Stimulated activated CD8-positive, alpha-beta memory T cell treated with anti-CD3 and anti-CD28 coated beads, Interleukin-15, amount 100 ng/mL, for 4 hours (primary cell): ENCODE measurements around the gene ACP4.
"Not testable (repeated sequence)": the region's sequence is repeated elsewhere in the genome, so short reads cannot be mapped to it uniquely, and the experiment has no call there.

Experiments used
- DNase-seq, 2 donors: peaks; one replicate each; pipeline ENCODE4 v3.0.0-alpha.2; 2020; ENCODE audit warnings: low read depth in 2 of 2

The ACP4 gene

GRCh38 chr19:50797781-50798658, 7.8 kb downstream of the ACP4 start:
- no peak for DNase-seq

DNA sequence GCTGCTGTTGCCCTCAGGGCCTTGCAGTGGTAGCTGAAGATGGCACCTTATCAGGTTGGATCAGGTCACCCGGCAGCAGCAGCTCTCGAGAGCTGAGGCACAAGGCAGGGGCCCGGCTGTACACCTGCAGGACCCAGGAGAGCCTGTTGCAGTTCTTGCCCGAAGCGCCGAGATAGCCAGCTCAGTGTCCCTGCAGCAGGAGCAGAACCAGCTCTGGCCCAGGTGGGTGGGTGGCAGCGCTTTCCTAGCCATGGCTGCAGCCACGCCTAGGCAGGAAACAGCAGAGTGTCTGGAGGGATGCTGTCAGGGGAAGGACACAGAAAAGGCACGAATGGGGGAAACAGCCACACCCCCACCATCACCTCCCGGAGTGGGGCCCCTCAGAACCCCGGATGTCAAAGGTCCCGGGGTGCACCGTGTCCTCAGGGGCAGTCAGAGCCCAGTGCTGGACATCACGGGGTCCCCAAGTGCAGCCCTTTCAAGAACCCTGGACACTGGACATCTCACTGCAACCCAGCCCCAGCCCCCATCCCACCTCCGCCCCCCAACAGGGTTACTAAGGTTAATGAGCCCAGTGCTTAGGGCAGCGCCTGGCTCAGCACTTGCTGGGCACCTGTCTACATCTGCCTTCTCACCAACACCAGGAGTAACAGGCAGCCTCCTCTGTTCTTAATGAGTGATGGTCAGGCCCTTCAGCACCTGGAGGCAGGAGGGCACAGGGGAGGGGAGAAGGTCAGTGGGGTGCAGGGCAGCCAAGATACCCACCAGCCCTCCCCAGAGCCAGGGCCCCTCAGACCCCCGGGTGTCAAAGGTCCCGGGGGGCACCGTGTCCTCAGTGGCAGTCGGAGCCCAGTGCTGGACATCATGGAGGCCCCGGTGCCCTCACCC, 8.7 kb downstream of the ACP4 start:
- no peak for DNase-seq

GRCh38 chr19:50799547-50799851, 9.3 kb downstream of the ACP4 start:
- DNase-seq, result no peak

DNA sequence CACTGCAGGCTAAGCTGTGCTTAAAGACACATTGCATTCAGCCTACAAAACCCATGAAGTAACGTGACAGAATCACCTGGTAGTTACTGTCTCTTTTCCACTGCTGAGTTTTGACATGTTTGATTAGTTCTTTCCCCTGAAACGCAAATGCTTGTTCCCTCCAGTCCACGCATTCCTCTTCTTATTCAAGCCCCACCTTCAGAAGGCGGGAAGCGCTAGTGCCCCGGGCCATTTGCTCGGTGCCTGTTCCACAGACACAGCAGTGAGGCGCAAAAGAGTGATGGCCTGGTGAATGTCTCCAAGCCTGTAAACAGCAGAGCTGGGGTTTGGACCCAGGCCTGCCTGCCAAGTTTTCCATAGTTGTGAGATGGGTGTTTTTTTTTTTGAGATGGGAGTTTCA, 10.9 kb downstream of the ACP4 start:
- DNase-seq, result no peak

DNA sequence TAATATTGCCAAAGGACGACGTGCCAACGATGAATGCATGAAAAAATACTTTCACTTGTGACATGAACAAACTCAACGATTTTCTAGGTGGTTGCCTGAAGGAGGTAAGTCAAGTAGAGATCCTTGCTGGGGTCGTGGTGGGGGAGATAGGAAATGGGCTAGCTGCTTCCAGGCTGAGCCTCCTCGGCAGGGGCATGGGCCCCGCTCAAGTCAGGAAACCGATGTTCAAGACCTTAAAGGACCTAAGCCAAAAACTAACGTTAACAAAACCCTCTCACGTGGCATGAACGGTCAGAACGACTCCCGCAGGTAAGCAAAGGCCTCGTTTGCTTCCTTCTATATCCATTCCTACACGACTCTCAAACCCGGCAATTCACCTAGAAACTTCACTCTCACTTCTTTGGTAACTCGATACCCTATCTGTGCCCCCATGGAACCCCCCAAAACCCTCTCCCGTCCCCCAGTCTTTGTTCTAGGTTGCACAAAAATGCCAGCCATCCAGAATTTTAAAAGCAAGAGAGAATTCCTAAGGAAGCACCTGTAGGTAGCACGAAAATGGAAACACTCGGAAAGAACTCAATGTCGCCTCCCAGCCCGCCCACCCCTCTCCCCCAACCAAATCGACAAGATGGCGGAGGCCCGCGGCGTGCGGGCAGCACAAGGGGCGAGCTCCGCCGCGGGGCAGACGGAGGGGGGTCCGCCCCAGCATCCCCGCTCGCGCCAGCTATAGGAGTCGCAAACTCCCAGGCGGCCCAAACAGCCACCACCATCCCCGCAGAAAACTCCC, 13.6 kb downstream of the ACP4 start:
- no peak for DNase-seq

DNA sequence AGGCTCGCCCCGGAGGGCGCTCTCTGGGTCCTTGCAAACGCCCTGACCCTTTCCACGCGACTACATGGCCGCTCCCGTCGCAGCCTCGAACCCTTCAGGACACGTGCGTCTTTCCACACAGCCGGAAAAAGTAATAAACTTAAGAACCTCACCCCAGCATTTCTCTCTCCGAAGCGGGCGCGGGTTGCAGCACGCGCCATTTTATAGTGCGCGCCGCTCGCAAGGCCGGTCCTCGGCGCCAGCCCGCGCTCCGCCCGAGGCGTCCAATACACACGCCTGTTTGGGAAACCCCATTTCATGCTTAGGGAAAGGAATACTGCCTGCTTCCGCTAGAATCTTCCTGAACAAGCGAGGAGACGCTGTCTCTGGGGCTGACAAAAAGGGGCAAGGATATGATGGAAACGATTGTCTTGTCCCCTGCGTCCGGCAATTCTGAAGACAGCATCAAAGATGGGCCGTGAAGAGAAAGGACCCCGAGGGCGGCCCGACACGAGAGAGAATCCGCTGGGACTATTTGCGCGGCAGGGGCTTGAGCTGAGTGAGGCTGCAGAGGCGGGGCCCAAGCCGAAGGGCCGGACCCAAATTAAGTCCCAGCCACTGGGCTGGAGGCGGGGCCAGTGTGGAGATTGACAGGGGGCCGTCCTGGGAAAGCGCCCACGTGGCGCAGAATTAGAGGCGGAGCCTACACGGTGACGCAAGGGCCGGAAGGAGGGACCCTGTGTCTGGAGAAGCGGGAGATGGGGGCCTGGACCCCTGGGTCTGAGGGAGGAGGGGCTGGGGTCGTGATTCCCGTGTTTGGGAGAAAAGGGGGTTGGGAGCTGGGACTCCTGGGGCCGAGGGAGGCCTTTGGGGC, 14.4 kb downstream of the ACP4 start:
- DNase-seq, result peak; percentile 96 to 98

DNA sequence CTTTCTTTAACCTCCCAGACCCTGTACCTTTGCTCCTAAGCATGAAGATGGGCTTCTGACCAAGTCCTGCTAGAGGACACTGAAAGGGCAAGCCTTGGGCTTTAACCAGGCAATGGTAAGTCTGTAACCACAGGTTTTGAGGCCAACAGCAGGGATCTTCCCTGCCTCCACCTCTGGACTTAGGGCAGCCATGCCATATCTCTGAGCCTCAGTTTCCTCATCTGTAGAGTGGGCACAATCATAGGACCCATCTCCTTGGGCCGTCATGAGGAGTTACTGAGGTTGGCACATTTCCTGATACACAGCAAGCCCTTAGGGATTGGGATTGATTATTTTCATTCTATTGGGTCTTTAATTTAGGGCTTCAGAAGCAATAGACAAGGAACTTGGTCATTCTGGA, 18.6 kb downstream of the ACP4 start:
- DNase-seq, result no peak

- DNase-seq, result not testable (repeated sequence)
These were observed 21.5 kb downstream of the ACP4 start for GRCh38 chr19:50811622-50812238.

DNA sequence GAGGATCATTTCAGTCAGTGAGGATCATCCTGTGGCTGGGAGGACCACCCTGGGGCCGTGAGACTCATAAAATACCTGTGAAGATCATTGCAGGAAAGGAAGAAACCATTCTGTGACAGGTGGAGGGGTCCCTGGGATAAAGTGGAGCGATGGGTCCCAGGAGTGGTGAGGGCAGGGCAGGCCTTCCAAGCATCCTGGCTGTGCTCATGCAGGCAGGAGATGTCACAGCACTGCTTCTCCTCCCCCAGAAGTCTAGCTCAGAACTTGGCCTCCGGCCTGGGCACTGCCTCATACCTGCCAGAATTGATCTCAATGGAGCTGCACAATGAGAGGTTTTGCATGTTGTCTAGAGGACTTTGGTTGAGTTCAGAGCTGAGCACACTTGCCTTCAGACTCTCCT, 22.3 kb downstream of the ACP4 start:
- DNase-seq, result no peak

DNA sequence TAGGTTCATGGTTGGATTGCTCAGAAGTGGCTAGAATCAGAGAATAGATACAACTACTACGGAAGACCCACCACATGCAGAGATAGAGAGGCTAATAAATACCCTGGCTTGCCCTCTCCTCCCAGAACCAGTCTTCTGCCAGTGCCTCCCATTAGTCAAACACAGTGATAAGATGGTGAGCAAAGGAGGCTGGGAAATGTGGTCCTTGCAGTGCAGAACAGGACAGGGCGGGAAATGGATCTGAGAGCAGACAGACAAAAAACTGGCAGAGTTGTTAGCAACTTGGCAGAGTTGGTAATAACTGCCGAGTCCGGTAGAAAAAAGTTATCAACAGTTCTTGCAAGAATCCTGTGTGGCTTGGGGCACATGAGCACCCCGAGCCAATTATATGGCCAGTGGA, 24.7 kb downstream of the ACP4 start:
- DNase-seq, result no peak

GRCh38 chr19:50815439-50815838, 25.2 kb downstream of the ACP4 start:
- DNase-seq, result no peak

DNA sequence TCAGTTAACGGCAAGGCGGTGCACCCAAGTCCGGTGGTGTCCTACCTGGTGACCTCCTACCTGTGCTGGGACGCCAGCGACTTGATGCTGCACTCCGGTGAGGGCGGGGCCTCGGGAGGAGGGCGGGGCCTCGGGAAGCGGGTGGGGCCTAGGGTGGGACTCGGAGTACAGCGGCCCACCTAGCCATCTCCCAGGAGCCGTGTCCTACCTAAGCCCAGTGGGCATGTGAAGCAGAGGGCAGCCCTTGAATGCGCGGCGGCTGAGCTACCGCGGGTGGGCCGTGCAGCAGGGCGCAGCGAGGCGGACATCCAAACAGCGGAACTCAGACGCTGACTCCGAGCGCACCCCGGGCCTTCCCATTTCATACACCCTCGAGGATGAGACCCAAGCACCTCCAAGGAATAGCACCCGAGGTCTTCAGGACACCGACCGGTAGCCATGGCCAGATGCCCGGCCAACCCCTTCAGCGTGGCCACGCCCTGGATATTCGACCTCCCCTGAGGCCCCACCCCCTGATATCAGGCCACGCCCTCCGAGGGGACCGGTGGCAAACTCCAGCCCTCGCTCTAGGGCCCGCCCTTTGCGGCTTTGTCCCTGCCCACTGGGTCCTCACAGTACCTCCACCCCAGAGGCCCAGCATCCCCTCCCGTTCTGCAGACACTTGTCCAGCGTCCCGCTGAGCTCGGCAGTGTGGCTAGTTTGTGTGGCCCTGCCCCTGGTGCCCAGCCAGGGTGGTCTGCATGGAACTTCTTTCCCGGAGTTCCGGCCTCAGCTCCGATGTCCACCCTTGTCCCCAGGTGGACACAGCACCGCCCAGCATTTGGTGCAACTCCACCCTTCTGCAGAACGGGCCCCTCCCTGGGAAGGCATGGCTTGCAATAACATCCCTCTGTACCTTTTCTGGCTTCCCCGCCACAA, 28.0 kb downstream of the ACP4 start:
- DNase-seq, result no peak

- DNase-seq, result no peak
These were observed 28.8 kb downstream of the ACP4 start for GRCh38 chr19:50818859-50819472.

GRCh38 chr19:50819636-50820035, 29.4 kb downstream of the ACP4 start:
- DNase-seq, result no peak

DNA sequence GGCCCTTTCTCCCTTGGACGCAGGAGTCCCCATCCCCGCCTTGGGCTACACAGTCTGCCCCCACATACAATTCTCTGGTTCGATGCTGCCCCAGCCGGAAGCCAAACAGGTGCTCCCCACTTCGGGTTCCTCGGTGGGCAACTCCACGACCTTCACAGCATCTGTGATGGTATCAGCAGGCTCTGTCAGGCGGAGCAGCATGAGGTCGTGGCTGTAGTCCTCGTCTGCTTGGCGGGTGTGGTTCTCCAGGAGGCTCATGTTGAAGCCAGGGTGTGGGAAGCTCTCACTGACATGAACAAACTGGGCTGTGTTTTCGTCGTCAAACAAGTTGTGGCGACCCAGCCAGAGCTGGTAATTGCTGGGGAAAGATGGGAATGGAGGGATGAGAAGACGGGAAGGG, 29.9 kb downstream of the ACP4 start:
- DNase-seq, result no peak

DNA sequence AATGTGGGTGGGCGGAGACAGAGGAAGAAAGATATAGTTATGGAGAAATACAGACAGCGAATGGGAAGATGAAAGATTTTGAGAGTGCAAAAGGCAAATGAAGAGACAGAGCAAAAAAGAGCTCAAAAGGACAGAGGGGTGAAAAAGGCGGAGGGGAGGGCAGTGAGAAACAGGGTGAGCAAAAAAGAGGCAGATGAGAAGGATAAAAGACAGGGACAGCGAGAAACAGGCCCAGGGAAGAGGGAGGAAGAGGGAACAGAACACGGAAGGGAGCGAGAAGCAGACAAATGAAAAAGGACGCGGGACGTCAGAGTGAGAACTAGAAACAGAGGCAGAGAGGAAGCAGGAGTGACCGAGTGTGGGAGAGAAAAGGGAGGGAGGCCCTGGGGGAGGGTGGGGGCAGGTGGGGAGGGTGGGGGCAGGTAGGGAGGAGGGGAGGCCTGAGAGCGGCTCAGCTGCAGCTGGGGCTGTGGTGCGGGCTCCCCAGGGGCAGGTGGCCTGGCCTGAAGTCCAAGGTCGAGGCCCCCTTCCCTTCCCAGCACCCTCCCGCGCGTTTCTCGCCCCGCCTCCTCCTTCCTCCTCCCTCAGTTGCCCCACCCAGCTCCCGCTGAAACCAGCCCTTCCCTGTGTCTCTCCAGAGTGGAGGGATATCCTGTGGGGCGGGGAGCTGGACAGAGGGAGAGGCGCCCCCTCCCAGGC, 30.5 kb downstream of the ACP4 start:
- DNase-seq, result no peak

- DNase-seq, result no peak
These were observed 31.0 kb downstream of the ACP4 start for GRCh38 chr19:50821248-50821612.

GRCh38 chr19:50821622-50822021, 31.4 kb downstream of the ACP4 start:
- DNase-seq, result no peak
